K562 (cell line): ENCODE measurements around the gene GLIS1. TPM values are rescaled to one million over a fixed set of nuclear protein-coding genes. Genes with fewer than 3 reads are reported as not detected.
A peak's percentile ranks its signal among the peaks of the same experiment; 100 is the strongest.

Source experiments
- C11orf30 ChIP-seq: fragments of 450-650 bp; IDR thresholded peaks from 2 replicates; pipeline ENCODE4 v1.6.1; 2016; ENCODE audit warnings: low read depth, mild to moderate bottlenecking
- CBFA2T2 ChIP-seq: fragments of 450-650 bp; conservative IDR thresholded peaks from 2 replicates; pipeline ENCODE4 v1.6.1; 2017; ENCODE audit warnings: mild to moderate bottlenecking
- CHCHD3 ChIP-seq: fragments of 250-450 bp; sonication (Bioruptor Pico); IDR thresholded peaks from 2 replicates; pipeline ENCODE4 v2.1.2; 2022; ENCODE audit warnings: mild to moderate bottlenecking
- CREBBP ChIP-seq: IDR thresholded peaks from one replicate; pipeline ENCODE4 v1.6.1; 2012; ENCODE audit warnings: low read depth, mild to moderate bottlenecking, control low read depth, inconsistent platforms, low read length
- CTBP1 ChIP-seq: fragments of 450-650 bp; IDR thresholded peaks from 2 replicates; pipeline ENCODE4 v1.6.1; 2016; ENCODE audit warnings: borderline replicate concordance
- ESRRA ChIP-seq: fragments of 450-650 bp; IDR thresholded peaks from 2 replicates; pipeline ENCODE4 v1.6.1; 2014; ENCODE audit warnings: low read depth, mild to moderate bottlenecking, moderate library complexity, borderline replicate concordance
- HDAC3 ChIP-seq: fragments of 450-650 bp; IDR thresholded peaks from 2 replicates; pipeline ENCODE4 v1.6.1; 2018; ENCODE audit warnings: borderline replicate concordance, mild to moderate bottlenecking, moderate library complexity; ENCODE audit not compliant: partially characterized antibody
- HMG20A ChIP-seq: fragments of 450-650 bp; formaldehyde crosslinking; conservative IDR thresholded peaks from 2 replicates; pipeline ENCODE4 v1.4.0; 2020; ENCODE audit warnings: mild to moderate bottlenecking, mixed read lengths
- KLF16 ChIP-seq: IDR thresholded peaks from 2 replicates; pipeline ENCODE4 v1.6.1; 2016; ENCODE audit warnings: antibody characterized with exemption
- MTF1 ChIP-seq: fragments of 250-450 bp; sonication (Bioruptor Pico); IDR thresholded peaks from 2 replicates; pipeline ENCODE4 v1.9.0; 2021; ENCODE audit warnings: moderate library complexity, mild to moderate bottlenecking, inconsistent platforms, borderline replicate concordance
- NCOR1 ChIP-seq: fragments of 450-650 bp; IDR thresholded peaks from 2 replicates; pipeline ENCODE4 v1.6.1; 2016; ENCODE audit warnings: mild to moderate bottlenecking, moderate library complexity
- NELFE ChIP-seq: IDR thresholded peaks from 2 replicates; pipeline ENCODE4 v1.6.1; 2011; ENCODE audit warnings: mild to moderate bottlenecking; ENCODE audit not compliant: insufficient read depth, insufficient read length
- OTX1 ChIP-seq: fragments of 450-650 bp; formaldehyde crosslinking; IDR thresholded peaks from 2 replicates; pipeline ENCODE4 v1.4.0; 2022; ENCODE audit warnings: mild to moderate bottlenecking
- PHF20 ChIP-seq: fragments of 450-650 bp; IDR thresholded peaks from 2 replicates; pipeline ENCODE4 v1.6.1; 2018; ENCODE audit not compliant: partially characterized antibody
- RCOR1 ChIP-seq, 2 experiments: IDR thresholded peaks; 2 replicates each; pipeline ENCODE4 v1.6.1; 2012; ENCODE audit warnings: low read depth in 2 of 2, low read length in 2 of 2, borderline replicate concordance in 1 of 2, improper control_type of control experiment in 1 of 2
- RFX7 ChIP-seq: fragments of 250-450 bp; sonication (Bioruptor Pico); IDR thresholded peaks from 2 replicates; pipeline ENCODE4 v1.5.1; 2021; ENCODE audit warnings: mild to moderate bottlenecking
- SOX6 ChIP-seq: fragments of 450-650 bp; IDR thresholded peaks from 2 replicates; pipeline ENCODE4 v1.6.1; 2014; ENCODE audit warnings: mild to moderate bottlenecking
- TAL1 ChIP-seq: fragments of 450-650 bp; IDR thresholded peaks from 2 replicates; pipeline ENCODE4 v1.6.1; 2016; ENCODE audit warnings: mild to moderate bottlenecking
- TCF3 ChIP-seq: sonication (generic); formaldehyde crosslinking; IDR thresholded peaks from 2 replicates; pipeline ENCODE4 v1.4.0; 2020; ENCODE audit warnings: mild to moderate bottlenecking, missing genetic modification reagents
- TEAD4 ChIP-seq, 2 experiments: sonication (generic) in 1 of 2; formaldehyde crosslinking in 1 of 2; IDR thresholded peaks; 2 replicates each; pipeline versions ENCODE4 v1.6.1 to v1.8.0; 2012 to 2022; ENCODE audit warnings: borderline replicate concordance in 1 of 2, inconsistent platforms in 1 of 2, low read length in 1 of 2, mild to moderate bottlenecking in 1 of 2, missing genetic modification reagents in 1 of 2
- ZEB2 ChIP-seq: fragments of 450-650 bp; IDR thresholded peaks from 2 replicates; pipeline ENCODE4 v1.6.1; 2016
- ZNF316 ChIP-seq: fragments of 450-650 bp; IDR thresholded peaks from 2 replicates; pipeline ENCODE4 v1.6.1; 2016
- ZZZ3 ChIP-seq: fragments of 450-650 bp; IDR thresholded peaks from 2 replicates; pipeline ENCODE4 v1.6.1; 2016; ENCODE audit warnings: antibody characterized with exemption, mild to moderate bottlenecking, moderate library complexity
- polyA plus RNA-seq, 8 experiments: library from polyadenylated mRNA; depleted of rRNA in 4 of 8; stranded (reverse) in 5 of 8; unstranded in 3 of 8; fragments of >200 nt; fragmentation: Nextera tagmentation in 2 of 8; fragmentation: Illumina TruSeq in 1 of 8; extraction: Ambion mirVana in 2 of 8; extraction: Trizol in 1 of 8; gene quantifications; 2 replicates each; pipeline versions ENCODE4 v1.2.1 to v1.2.3, GENCODE V29; 2011 to 2014; ENCODE audit warnings: inconsistent platforms in 1 of 8, missing spikeins in 1 of 8
- total RNA-seq, 7 experiments: library from RNA; depleted of rRNA in 6 of 7; stranded (reverse); fragments of >200 nt in 6 of 7; fragmentation: Illumina TruSeq in 2 of 7; extraction: Trizol in 2 of 7; gene quantifications; 2 replicates each; pipeline versions ENCODE4 v1.2.1 to v1.2.3, GENCODE V29; 2011 to 2021; ENCODE audit warnings: low replicate concordance in 1 of 7
- TF ChIP-seq, protein P1 (sequence below): fragments of 250-450 bp; sonication (Bioruptor Pico); IDR thresholded peaks from 2 replicates; pipeline ENCODE4 v1.4.0; 2020; ENCODE audit warnings: borderline replicate concordance
- TF ChIP-seq, protein P2 (sequence below): sonication (generic); formaldehyde crosslinking; IDR thresholded peaks from 2 replicates; pipeline ENCODE4 v1.8.0; 2022; ENCODE audit warnings: mild to moderate bottlenecking, low read depth, missing genetic modification reagents
- TF ChIP-seq, protein P3 (sequence below): sonication (generic); formaldehyde crosslinking; IDR thresholded peaks from 2 replicates; pipeline ENCODE4 v1.8.0; 2022; ENCODE audit warnings: missing genetic modification reagents, mild to moderate bottlenecking, moderate library complexity, borderline replicate concordance

GLIS1 gene
- total and polyA plus RNA-seq, 9 of the 15 experiments (the other 6 are each of a cell fraction or from before 2014, with no cell fraction given): not detected

DNA sequence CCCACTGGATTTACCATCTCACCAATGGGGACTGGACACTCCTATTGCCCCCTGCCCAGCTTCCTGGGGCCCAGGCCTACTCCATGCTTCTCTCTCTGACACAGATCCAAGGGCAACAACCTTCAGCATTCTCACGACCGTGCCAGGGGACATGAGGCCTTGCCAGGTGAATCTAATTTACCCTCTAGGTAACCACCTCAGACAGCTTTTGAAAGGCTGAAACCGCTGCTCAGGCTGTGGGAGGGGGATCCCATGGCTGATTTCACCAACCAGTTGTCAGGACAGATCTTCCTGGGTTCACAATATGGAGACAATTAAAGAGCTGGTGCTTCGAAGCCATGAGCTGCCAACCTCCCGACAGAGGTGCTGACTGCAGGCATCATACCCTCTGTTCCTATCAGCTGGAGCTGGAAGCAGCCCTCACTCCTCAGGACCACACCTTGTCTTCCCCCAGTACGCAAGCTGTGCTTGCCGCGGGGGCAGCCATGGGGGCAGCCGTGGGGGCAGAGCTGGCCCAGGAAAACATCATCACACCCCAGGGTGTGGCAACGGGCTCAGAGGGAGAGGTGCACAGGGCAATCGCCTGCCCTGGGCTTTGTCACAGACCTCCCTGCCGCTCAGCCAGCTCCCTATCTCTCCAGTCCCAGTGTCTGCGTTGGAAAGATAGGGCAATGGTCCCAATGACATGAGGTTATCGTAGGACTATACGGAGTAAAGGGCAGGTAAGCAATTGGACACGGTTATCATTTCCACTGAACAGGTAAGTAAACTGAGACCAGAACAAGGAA is 159.5 kb downstream of the GLIS1 start (continued):
- peak; percentile 58; the same call in 1 of the 2 replicates for TF ChIP-seq NCOR1
- TF ChIP-seq ZZZ3: no peak
- TF ChIP-seq RCOR1 (IDR thresholded peaks at IDR 0.05; ENCODE audit: borderline replicate concordance in 1 of 2, low read depth in 2 of 2, low read length in 2 of 2): no peak
- TF ChIP-seq ESRRA: no peak
- TF ChIP-seq, protein P1, sequence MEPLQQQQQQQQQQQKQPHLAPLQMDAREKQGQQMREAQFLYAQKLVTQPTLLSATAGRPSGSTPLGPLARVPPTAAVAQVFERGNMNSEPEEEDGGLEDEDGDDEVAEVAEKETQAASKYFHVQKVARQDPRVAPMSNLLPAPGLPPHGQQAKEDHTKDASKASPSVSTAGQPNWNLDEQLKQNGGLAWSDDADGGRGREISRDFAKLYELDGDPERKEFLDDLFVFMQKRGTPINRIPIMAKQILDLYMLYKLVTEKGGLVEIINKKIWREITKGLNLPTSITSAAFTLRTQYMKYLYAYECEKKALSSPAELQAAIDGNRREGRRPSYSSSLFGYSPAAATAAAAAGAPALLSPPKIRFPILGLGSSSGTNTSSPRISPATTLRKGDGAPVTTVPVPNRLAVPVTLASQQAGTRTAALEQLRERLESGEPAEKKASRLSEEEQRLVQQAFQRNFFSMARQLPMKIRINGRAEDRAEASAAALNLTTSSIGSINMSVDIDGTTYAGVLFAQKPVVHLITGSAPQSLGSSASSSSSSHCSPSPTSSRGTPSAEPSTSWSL: no peak
- TF ChIP-seq HDAC3: no peak
- peak; percentile 34; the same call in 1 of the 2 replicates for TF ChIP-seq CTBP1
- TF ChIP-seq OTX1 (CRISPR knock-in tag): no peak
- TF ChIP-seq KLF16: no peak
- TF ChIP-seq SOX6: peak; percentile 40; the same call in 1 of the 2 replicates
- TF ChIP-seq TEAD4 (IDR thresholded peaks at IDR 0.05; ENCODE audit: low read length): peak; percentile 60; the same call in 1 of the 2 replicates
- no peak for TF ChIP-seq TEAD4 (CRISPR knock-in tag; IDR thresholded peaks at IDR 0.05; ENCODE audit: borderline replicate concordance)
- TF ChIP-seq TAL1: peak; percentile 81
- no peak for TF ChIP-seq PHF20
- TF ChIP-seq ZEB2: peak; percentile 57; the same call in 1 of the 2 replicates
- TF ChIP-seq RFX7: no peak
- peak; percentile 64 for TF ChIP-seq CBFA2T2
- TF ChIP-seq CHCHD3 (CRISPR knock-in tag): no peak
- TF ChIP-seq TCF3 (CRISPR knock-in tag): peak; percentile 86
- TF ChIP-seq, protein P2, sequence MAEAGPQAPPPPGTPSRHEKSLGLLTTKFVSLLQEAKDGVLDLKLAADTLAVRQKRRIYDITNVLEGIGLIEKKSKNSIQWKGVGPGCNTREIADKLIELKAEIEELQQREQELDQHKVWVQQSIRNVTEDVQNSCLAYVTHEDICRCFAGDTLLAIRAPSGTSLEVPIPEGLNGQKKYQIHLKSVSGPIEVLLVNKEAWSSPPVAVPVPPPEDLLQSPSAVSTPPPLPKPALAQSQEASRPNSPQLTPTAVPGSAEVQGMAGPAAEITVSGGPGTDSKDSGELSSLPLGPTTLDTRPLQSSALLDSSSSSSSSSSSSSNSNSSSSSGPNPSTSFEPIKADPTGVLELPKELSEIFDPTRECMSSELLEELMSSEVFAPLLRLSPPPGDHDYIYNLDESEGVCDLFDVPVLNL: no peak
- no peak for TF ChIP-seq NELFE
- no peak for TF ChIP-seq CREBBP
- TF ChIP-seq, protein P3, sequence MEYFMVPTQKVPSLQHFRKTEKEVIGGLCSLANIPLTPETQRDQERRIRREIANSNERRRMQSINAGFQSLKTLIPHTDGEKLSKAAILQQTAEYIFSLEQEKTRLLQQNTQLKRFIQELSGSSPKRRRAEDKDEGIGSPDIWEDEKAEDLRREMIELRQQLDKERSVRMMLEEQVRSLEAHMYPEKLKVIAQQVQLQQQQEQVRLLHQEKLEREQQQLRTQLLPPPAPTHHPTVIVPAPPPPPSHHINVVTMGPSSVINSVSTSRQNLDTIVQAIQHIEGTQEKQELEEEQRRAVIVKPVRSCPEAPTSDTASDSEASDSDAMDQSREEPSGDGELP (CRISPR knock-in tag): no peak
- TF ChIP-seq MTF1 (CRISPR knock-in tag): no peak
- no peak for TF ChIP-seq C11orf30
- no peak for TF ChIP-seq HMG20A
- no peak for TF ChIP-seq ZNF316
